ENCODE data around the gene CACNA2D4.

Gene CACNA2D4

DNA sequence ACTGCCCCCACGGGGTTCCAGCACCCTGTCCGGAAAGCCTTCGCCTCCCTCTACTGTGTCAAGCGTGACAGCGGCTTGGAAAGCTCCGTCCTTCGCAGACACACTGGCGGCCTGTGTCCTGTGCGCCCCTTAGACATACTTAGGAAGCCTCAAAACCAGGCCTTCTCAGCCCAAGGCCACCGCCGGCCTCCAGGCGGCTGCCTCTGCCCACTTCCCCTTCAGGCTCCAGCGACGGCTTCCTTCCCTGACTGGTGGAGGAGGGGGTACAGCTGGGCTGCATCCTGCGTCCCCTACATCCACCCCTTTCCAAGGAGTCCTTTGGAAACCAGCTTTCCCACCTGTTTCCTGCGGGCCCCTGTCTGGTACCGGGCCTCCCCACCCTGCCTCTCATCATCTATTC lies 2.5 kb upstream of the CACNA2D4 start:
- H3K36me3 ChIP-seq, result no peaks in the 10 kb centered on the region
- H3K4me1 ChIP-seq, result peaks cover 15% of the 10 kb centered on the region
- no peaks in the 10 kb centered on the region for H3K9me3 ChIP-seq
- no peaks in the 10 kb centered on the region for H3K27me3 ChIP-seq
- no peak overlapping the region for H3K4me3 ChIP-seq (ENCODE audit: low read depth, low read length)
- TF ChIP-seq, protein P1, sequence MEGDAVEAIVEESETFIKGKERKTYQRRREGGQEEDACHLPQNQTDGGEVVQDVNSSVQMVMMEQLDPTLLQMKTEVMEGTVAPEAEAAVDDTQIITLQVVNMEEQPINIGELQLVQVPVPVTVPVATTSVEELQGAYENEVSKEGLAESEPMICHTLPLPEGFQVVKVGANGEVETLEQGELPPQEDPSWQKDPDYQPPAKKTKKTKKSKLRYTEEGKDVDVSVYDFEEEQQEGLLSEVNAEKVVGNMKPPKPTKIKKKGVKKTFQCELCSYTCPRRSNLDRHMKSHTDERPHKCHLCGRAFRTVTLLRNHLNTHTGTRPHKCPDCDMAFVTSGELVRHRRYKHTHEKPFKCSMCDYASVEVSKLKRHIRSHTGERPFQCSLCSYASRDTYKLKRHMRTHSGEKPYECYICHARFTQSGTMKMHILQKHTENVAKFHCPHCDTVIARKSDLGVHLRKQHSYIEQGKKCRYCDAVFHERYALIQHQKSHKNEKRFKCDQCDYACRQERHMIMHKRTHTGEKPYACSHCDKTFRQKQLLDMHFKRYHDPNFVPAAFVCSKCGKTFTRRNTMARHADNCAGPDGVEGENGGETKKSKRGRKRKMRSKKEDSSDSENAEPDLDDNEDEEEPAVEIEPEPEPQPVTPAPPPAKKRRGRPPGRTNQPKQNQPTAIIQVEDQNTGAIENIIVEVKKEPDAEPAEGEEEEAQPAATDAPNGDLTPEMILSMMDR (IDR thresholded peaks at IDR 0.05; ENCODE audit: low read depth, low read length), result no peak
- no peak for DNase-seq

DNA sequence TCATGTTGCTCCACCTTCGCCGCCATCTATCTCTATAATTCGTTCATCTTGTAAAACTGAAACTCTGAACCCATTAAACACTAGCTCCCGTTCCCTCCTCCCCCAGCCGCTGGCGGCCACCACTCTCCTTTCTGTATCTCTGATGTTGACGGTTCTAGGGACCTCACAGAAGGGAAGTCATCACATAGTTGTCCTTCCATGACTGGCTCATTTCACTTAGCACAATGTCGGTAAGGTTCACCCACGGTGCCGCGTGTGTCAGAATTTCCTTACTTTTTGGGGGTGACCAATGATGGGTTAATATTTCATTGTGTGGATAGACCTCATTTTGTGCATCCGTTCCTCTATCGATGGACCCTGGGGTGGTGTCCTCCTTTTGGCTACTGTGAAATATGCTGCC lies 2.0 kb upstream of the CACNA2D4 start:
- Histone ChIP-seq H3K36me3 (no peaks in the 10 kb centered on the region), H3K4me3 (ENCODE audit: low read depth, low read length) (no peak overlapping the region), H3K9me3 (no peaks in the 10 kb centered on the region), H3K4me1 (peaks cover 15% of the 10 kb centered on the region), H3K27me3 (no peaks in the 10 kb centered on the region)
- TF ChIP-seq, protein P1 (IDR thresholded peaks at IDR 0.05; ENCODE audit: low read depth, low read length), result no peak
- no peak for DNase-seq

DNA sequence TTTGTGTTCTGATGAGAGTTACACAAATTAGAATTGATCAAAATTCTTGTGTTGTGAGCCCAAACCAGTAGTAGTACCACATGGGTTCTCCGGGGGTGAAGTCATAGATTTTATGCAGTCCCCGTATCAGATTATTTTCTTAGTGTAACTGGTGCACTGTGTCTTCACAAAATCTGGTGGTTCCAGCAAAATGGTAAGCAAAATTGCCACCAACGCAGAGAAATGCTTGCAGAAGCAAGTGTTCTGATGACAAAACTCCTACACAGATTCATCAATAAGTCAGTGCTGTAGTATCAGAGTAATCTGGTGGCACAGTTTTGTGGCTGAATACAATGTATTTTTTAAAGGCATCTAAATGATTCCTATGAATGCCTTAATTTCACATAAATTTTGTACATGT lies 1.3 kb upstream of the CACNA2D4 start:
- Histone ChIP-seq H3K4me1 (peaks cover 11% of the 10 kb centered on the region), H3K27me3 (no peaks in the 10 kb centered on the region), H3K4me3 (ENCODE audit: low read depth, low read length) (no peak overlapping the region), H3K36me3 (no peaks in the 10 kb centered on the region), H3K9me3 (no peaks in the 10 kb centered on the region)
- no peak for DNase-seq
- TF ChIP-seq, protein P1 (IDR thresholded peaks at IDR 0.05; ENCODE audit: low read depth, low read length), result no peak

DNA sequence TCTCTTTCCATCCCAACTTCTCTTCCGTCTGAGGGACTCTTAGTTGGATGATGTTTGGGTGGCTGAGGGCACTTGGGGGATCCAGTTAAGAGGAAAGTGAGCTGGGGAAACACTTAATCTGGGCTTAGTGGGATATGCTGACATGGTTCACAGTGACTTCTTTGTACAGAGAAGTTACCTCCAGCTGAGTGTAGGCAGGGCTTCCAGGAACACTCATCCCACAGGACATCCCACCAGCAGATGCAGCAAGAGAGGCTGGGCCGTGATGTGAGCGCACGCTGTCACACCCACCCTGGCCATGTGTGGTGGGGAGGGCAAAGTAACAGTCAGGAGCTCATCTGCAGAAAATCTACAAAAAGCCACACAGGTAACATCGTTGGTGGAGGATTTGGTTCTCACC lies 832 bp upstream of the CACNA2D4 start:
- no peaks in the 10 kb centered on the region for H3K27me3 ChIP-seq
- no peaks in the 10 kb centered on the region for H3K9me3 ChIP-seq
- no peaks in the 10 kb centered on the region for H3K36me3 ChIP-seq
- H3K4me1 ChIP-seq, result peaks cover 10% of the 10 kb centered on the region
- no peak for DNase-seq
- TF ChIP-seq, protein P1 (IDR thresholded peaks at IDR 0.05; ENCODE audit: low read depth, low read length), result no peak
- no peak overlapping the region for H3K4me3 ChIP-seq (ENCODE audit: low read depth, low read length)

DNA sequence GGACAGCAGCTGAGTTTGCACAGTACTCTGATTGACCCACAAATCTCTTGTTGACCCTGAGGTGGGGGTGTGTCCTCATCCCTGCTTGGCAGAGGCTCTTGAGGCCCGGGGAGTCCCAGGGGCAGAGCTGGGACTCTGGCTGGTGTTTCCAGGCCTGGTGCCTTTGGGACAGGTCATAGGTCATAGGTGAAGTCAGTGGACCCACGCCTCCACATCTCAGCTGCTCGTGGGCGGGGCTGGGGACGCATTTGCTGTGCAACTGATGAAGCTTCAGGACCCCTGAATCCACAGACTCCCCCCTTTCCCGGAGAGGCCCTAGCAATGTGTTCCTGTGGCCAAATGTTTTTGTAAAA lies 408 bp upstream of the CACNA2D4 start:
- DNase-seq, result no peak
- Histone ChIP-seq H3K4me1 (peaks cover 10% of the 10 kb centered on the region), H3K9me3 (no peaks in the 10 kb centered on the region), H3K36me3 (no peaks in the 10 kb centered on the region), H3K4me3 (ENCODE audit: low read depth, low read length) (no peak overlapping the region), H3K27me3 (no peaks in the 10 kb centered on the region)
- TF ChIP-seq, protein P1 (IDR thresholded peaks at IDR 0.05; ENCODE audit: low read depth, low read length), result no peak

DNA sequence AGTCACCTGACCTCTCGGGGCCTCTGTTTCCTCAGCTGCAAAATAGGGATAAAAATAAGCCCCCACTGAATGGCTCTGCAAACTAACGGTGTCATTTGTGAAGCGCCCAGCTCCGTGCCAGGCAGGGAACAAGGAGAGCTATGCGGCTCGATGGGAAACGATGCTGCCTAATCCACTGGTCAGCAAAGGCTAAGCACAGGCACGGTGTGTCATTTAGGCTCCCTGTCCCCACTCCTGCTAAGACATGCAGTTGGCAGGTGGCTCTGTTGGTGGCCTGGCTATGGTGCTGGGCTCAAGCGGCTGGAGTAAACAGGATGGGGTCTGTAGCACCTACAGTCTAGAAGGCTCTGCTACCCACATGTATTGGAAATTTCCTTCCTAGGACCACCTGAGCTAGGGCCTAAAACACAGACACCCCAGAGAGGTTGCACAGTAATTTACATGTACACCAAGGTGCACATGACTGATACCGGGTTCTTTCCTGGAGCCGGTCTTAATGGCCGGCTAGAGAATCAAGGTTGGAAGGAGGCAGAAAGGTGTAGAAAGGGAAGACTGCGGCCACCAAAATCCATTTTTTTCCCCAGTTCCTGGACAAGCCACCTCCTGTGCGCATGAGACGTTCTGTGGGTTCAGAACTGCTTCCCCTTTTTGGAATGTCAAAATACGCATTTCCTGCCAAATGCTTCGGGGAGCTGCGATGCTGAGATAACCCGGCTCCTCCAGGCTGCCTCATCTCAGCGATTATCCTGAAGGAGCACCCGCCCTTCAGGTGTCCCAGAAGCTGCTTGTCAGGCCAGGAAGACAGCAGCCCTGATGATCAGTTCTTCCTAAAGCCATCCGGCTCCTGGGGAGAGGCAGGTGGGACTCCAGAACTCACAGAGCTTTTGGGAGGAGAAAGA lies 1.0 kb downstream of the CACNA2D4 start:
- TF ChIP-seq, protein P1 (IDR thresholded peaks at IDR 0.05; ENCODE audit: low read depth, low read length), result no peak

More for the DNA sequence above, 1.0 kb downstream of the CACNA2D4 start:
- Histone ChIP-seq H3K9me3 (no peaks in the 10 kb centered on the region), H3K36me3 (no peaks in the 10 kb centered on the region), H3K4me3 (ENCODE audit: low read depth, low read length) (no peak overlapping the region), H3K4me1 (peaks cover 10% of the 10 kb centered on the region), H3K27me3 (no peaks in the 10 kb centered on the region)
- no peak for DNase-seq

Measured in BE2C (cell line).